Activated CD8-positive, alpha-beta memory T cell treated with anti-CD3 and anti-CD28 coated beads for 1 hour (primary cell): ENCODE measurements around the gene ZBTB18.
"Not testable (repeated sequence)": the region's sequence is repeated elsewhere in the genome, so short reads cannot be mapped to it uniquely, and the experiment has no call there.

Experiments
- DNase-seq, 2 donors: peaks; one replicate each; pipeline ENCODE4 v3.0.0-alpha.2; 2020; ENCODE audit warnings: low read depth in 1 of 2; ENCODE audit errors: extremely low read depth in 1 of 2

The ZBTB18 gene

DNA sequence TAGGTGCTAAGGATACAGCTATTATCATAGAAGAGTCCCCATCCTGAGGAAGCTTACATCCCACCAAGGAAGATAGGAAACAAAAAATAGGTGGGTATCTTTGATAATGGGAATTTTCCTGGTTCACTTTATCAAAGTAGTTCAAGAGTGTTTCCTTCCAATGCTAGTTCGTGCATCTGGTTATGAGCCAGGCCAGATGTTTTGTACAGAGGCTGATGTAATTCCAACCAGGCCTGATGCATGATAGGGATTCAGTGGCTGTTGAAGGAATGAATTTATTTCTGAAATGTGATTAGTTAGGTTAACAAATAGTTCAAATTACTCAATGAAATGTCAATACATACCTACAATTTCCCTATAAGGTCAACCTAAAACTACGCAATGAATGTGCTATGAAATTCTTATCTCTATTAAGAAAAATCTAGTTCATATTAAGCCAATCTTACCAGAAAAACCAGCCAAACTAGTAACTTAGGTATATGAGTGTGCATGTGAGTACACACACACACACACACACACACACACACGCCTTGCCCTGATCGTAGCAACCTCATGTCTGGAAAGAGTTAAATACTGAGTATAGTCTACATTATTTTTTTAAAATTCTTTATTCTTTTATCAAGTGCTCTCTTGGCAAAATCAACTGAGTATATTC is 9.5 kb upstream of the ZBTB18 start:
- DNase-seq: no peak

DNA sequence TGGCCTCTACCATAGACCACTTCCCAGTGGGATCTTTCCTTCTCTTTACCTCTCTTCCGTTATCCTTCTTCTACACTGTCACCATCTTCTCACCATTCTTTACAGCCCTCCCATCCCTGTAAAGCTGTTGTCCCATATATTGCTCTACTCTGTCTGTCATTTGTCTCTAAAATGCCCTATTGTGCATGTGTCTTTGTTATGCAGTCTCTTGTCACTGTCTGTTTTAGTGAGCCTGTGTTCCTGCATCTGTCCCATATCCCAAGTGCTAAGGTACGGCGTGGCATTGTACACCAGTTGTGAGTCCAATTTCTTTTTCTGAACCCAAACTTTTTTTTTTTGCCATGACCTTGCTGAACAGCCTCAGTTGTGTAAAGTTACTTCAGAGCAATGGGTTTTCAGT is 8.8 kb upstream of the ZBTB18 start:
- no peak for DNase-seq

DNA sequence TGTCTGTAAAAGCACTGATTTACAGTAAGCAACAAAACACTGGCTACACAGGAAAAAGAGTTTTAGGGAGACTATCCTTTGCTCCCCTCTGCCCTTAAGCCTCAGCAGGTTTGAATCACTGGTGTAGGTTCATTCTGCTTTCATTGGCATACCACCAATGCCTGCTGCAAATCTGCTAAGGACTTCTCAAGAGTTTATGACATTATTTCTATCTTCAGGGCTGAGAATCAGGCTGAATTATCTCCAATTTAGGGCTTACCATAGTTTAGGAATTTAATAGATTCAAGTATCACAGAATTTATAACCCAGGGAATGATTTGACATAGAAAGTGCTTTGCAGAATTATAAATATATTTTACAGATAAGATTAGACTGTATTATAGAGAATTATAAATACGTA is 6.7 kb upstream of the ZBTB18 start:
- no peak for DNase-seq

DNA sequence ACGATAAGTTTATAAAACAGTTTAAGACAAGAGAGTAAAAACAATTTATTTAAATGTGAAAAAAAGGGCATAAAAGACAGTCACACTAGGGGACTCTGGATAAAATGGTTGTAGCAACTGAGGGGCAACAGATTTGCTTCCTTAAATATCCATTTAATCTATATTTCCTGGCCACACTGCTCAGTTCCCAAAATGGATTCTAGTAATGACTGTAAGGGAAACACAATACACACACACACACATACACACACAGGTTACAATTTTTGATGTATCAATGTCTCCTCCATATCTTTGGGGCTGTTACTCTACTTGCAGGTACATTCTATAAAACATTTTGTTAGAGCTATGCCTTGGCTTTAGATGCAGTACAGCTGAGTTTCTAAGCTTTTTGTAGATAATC is 4.8 kb upstream of the ZBTB18 start:
- DNase-seq: not testable (repeated sequence)

DNA sequence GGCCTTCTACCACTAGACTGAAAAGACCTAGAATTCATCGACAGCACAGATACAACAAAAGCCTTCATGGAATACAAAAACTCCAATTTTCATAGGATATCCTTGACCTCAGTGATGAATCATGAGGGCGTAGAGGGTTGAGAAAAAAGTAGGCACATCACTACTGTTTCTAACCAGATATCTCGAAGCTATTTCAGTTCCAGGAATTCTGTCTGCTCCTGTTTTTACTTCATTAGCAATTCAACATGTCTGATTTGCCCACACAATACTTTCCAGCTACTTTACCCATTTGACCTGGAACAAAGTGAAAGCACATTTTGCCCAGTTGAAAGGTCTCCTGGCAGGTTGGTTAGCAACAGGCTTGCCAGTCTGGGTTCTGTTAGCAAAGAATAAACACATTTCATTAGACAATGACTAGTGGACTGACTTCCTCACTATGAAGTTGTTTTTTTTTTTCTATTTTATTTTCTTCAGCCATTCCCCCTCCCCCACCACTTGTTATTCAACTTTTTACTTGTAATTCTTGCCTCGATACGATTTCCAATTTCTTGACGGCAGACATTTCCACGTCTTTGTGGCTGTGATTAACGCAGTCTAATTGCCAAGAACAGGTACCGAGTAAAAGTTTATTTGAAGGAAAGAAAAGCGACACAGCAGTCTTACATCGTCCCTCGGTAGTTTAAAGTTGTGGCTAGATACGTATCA is 4.0 kb upstream of the ZBTB18 start:
- DNase-seq: no peak

DNA sequence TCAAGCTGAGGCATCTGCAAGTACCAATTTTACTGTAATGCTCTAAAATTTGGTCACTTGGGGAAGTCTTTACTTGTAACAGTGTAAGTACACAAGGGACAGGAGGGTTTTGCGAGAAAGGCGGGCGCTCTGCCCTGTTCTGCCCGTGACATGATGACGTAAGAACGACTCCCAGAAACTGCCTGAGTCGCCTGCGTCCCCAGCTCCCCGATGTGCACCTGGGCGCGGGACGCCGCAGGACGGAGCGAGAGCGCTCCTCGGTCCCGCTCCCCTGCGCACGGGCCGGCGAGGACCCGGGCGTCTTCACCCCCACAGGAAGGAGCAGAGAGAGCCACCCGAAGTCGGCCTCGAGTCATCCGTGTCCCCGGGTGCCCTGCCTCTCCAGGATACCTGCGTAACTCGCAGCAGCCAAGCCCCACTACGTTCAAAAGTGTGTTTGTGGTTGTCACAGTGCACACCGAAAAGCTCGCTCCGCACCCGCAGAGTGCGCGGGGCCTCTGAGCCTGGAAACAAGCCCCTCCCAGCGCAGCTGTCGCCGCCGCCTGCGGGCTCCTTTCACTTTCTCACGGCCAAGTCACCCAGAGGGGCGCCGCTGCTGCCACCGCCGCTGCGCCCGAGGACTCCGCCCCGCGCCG is 3.3 kb upstream of the ZBTB18 start:
- DNase-seq: peak in 1 of 2 donors; percentile 40

DNA sequence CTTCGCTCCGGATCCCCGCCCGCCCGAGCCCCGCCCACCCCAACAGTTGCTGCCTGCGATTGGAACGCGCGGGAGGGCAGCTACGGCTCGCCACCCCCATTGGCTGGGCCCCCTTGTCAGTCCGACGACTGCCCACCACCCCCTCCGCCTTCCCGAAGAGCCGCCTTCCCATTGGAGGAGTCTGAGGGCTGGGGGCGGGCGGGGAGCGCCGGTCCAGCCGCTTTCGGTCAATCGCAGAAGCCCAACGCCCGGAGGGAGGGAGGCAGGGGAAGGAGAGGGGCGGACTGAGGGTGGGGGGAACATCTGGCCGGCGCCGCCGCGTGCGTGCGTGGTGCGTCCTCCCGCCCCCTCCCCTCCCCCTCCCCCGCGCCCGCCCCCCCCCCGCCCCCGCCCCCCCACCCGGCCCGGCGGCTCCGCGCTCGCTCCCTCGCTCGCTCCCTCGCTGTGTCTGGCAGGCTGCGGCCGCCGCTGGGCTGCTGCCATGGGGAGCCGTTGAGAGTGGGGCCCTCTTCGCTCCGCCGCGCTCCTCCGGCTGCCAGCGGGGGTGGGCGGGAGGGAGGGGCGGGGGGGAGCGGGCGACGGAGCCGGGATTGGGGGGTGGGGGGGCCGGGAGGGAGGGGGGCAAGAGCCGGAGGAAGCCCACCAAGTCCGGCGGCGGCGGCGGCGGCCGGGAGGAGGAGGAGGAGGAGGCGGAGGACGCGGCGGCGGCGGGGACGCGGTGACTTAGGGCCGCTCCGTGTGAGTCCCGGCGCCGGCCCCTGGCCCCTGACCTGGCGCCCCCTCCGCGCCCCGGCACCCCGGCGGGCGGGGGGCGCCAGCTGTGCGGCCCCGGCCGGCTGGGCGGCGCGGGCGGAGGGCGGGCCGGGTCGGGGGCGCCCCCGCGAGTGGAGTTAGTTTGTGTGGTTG is 2.6 kb upstream of the ZBTB18 start:
- peak; percentile 92 to 95 for DNase-seq

DNA sequence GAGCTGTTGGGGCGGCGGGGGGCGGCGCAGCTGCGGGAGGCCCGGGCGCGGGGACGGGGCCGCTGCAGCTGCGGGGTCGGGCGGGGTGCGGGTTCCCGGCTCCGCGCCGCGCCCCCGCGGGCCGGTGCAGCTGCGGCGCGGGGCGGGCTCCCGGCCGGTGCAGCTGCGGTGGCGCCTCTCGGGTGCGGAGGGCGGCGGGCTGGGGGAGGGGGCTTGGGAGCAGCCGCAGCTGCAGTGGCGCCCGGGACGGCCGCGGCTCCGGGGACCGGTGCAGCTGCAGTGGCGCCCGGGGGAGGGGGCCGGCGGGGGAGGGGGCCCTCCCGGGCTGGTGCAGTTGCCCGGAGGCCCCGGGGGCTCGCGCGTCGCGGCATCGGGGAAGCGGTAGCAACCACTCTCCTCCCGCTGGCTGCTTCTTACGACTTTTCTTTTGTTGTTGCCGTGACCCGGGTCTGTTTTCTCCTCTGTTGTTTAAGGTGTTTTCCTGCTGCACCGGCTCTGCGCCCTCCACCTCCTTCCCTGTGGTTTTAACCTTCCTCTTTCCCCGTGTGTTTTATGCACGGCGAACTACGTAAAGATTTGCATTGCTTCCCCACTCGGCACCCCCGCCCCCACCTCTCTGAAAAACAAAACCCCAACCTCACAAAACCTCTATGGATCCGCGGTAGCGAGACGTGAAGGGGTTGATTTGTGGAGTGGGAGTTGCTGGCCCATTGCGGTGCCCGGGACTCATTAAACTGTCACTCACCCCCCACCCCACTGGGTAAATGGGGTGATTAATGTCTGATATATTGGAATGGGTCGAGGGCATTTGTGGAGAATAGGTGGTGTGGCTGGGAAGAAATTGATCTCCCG is 1.7 kb upstream of the ZBTB18 start:
- DNase-seq: peak in 1 of 2 donors; percentile 25

DNA sequence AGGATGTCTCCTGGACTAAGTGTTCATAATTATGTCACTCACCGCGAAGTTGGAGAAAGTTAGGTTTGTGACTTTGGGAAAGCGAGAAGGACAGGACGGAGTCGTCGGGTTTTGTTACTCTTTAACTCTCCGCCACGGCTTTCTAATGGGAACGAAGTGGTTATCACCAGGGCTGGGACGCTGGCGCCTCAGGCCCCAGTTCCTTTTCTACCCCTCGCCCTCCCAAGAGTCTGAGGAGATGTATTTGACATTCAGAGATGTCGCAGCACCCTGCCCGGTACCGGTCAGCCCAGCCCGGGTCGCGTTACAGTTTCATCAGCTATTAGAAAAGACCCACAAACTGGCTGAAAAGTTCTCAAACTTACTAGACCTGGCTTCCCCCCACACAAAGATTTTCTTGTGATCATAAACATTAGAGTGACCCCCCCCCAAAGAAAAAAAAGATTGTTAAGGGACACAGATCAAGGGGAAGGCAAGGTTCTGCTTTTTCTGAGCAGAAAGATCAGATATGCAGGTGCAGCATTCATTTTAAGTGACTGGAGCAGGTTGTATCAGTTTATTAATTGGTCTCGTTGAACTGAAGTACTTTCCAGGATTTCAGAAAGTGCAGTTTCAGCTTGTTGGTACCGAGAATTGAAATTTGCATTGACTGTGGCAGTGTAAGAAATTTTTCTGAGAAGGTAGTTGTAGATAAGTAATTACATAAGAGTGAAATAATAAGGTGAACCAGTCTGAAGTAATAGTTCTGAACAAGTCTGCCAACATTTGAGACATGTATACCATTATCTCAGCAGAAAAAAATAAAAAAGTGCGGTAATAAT is 859 bp upstream of the ZBTB18 start:
- DNase-seq: no peak

DNA sequence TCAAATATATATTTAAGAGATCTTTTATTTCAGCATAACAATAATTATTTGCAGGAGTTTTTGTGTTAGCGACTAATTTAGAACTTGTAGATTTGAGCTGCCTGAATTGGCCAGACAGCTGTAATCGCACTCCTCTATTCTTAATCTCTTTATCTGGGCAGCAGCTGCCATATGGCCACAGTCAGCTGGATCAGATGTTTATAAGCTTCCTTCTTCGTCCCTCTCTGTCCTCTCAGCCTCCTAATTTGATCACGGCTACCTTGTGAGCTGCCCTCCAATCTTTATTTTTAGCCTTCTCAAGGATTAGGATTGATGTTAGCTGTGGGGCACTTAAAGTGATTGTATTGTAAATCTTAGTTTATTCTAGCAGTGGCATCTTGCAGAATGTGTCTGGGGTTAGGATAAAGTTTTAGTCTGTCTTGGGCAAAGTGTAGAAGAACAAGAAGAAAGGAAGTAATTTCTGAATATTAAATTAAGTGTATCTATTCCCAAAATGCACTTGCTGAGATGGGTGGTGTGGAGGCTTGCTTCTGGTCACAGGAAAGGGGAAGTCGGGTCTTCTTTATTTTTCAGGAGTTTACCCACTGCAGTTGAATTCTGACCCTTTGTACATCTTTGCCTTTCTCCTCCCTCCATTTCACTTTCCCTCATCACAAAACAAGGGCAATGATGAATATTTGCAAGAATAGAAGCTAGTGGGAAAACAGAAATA is 1.1 kb downstream of the ZBTB18 start:
- DNase-seq: no peak

DNA sequence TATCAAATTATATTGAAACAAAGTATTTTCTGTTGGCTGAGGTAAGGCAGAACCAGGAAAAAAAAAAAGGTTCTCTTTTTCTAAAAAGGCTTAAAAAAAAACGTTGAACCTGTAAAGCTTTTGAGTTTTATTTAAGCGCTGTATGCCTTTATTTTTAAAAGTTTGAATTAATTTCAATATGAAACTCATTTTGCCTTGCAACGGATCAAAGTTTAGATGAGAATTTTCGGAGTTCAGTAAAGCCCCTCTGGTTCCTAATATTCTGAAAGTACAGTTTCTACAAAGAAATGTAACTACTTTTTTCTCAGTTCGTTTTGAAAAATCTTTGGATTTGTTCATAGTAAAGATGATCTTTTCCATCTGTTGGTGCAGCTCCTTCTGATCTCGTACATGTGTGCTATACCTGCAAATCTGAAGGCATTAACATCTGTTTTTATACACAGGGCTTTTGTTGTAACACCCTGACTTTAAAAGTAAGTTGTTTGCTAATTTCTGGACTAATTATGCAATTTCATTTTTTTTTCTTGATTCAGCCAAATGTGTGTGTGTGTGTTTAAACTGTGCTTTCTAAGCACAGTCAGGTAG is 1.7 kb downstream of the ZBTB18 start:
- DNase-seq: no peak

DNA sequence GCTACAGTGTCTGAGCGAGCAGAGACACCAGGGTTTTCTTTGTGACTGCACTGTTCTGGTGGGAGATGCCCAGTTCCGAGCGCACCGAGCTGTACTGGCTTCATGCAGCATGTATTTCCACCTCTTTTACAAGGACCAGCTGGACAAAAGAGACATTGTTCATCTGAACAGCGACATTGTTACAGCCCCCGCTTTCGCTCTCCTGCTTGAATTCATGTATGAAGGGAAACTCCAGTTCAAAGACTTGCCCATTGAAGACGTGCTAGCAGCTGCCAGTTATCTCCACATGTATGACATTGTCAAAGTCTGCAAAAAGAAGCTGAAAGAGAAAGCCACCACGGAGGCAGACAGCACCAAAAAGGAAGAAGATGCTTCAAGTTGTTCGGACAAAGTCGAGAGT is 2.7 kb downstream of the ZBTB18 start:
- no peak for DNase-seq

DNA sequence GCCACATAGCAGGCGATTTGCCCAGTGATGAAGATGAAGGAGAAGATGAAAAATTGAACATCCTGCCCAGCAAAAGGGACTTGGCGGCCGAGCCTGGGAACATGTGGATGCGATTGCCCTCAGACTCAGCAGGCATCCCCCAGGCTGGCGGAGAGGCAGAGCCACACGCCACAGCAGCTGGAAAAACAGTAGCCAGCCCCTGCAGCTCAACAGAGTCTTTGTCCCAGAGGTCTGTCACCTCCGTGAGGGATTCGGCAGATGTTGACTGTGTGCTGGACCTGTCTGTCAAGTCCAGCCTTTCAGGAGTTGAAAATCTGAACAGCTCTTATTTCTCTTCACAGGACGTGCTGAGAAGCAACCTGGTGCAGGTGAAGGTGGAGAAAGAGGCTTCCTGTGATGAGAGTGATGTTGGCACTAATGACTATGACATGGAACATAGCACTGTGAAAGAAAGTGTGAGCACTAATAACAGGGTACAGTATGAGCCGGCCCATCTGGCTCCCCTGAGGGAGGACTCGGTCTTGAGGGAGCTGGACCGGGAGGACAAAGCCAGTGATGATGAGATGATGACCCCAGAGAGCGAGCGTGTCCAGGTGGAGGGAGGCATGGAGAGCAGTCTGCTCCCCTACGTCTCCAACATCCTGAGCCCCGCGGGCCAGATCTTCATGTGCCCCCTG is 3.3 kb downstream of the ZBTB18 start:
- DNase-seq: no peak

DNA sequence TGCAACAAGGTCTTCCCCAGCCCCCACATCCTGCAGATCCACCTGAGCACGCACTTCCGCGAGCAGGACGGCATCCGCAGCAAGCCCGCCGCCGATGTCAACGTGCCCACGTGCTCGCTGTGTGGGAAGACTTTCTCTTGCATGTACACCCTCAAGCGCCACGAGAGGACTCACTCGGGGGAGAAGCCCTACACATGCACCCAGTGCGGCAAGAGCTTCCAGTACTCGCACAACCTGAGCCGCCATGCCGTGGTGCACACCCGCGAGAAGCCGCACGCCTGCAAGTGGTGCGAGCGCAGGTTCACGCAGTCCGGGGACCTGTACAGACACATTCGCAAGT is 3.8 kb downstream of the ZBTB18 start:
- DNase-seq: no peak

DNA sequence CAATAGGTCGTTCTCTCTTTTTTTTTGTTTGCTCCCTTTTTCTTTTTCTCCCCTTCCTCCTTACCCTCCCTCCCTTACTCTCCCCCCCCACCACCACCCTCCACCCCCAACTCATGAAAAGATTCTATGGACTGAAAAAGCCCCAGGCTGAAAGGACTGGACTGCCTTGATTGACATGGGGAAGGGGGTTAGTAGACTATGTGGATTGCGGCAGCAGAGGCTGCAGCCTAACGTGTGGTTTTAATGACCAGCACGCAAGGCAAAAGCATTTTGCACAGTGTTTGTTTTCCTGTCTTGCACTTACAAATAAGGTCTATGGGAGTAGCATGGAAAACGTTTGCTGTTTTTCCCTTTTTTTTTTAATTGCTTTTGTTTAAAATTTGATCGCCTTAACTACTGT is 5.5 kb downstream of the ZBTB18 start:
- DNase-seq: no peak

DNA sequence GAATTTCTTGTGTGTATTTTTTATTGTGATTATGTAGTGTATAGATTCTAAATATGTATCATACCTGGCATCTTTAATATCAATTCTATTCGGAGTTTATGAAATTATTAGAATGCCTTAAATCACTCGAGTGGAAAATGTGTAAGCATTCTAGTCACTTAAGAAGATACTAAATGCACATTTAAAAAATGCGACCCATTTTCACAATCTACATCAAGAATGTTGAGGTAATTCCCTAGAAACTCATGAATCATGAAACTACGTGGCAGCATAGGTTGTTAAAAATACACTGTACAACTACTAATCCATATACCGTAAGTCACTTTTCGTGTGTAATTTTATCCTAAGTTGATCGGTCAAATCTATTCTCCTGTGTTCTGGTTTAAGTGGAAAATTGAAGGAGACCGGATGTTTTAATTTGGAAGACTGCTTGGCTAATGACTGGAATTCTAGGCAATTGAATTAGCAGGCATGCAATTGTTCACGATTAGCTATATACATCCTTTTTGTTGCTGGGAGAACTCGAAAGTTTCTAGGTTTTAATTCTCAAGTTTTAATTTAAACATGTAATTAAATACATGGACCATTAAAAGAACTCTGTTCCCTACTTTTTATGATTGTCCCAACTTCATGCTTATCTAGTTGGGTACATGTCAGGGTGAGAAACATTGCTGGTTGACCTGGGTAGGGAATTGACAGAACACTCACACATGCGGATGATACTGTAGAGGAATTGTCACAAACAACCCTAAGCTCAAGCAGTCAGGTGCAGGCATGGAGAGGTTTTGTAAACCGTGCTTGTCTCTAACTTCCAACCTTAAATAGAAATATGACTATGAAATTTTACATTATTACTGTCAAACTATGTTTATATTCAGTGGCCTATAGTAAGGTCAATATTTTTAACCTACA is 6.6 kb downstream of the ZBTB18 start:
- no peak for DNase-seq

DNA sequence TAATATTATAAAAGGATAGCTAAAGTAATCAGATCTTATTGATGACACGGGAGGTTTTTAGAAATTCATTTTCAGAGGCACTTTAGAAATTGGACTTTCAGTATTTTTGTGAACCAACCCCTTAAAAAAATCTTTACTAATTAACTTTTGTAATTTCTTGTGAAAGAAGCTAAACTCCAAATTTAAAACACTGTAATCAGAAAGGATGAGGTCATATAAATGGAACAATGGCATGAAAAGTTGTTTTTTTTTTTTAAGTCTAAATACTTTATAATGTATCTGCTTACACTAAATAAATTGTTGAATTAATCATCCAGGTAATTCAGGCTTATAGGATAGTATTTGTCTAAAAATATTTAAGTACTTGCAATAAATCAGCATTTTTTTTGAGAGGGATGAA is 9.0 kb downstream of the ZBTB18 start:
- no peak for DNase-seq
